Measurements from ENCODE around the gene ETNPPL.

GRCh38 chr4:108703966-108704365 lies 58.9 kb downstream of the ETNPPL start:
- TF ChIP-seq, protein P1, sequence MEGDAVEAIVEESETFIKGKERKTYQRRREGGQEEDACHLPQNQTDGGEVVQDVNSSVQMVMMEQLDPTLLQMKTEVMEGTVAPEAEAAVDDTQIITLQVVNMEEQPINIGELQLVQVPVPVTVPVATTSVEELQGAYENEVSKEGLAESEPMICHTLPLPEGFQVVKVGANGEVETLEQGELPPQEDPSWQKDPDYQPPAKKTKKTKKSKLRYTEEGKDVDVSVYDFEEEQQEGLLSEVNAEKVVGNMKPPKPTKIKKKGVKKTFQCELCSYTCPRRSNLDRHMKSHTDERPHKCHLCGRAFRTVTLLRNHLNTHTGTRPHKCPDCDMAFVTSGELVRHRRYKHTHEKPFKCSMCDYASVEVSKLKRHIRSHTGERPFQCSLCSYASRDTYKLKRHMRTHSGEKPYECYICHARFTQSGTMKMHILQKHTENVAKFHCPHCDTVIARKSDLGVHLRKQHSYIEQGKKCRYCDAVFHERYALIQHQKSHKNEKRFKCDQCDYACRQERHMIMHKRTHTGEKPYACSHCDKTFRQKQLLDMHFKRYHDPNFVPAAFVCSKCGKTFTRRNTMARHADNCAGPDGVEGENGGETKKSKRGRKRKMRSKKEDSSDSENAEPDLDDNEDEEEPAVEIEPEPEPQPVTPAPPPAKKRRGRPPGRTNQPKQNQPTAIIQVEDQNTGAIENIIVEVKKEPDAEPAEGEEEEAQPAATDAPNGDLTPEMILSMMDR (conservative IDR thresholded peaks at IDR 0.05; ENCODE audit: low read depth, low read length): no peak
- no peak for TF ChIP-seq EZH2phosphoT487 (IDR thresholded peaks at IDR 0.05; ENCODE audit: borderline replicate concordance, low read length)
